Femur (tissue), 1 donor: ENCODE data around the gene ENPEP.
"Not testable (repeated sequence)": the region's sequence is repeated elsewhere in the genome, so short reads cannot be mapped to it uniquely, and the experiment has no call there.

Experiments used
- DNase-seq: peaks from one replicate; pipeline ENCODE4 v3.0.0-alpha.2; 2017

ENPEP gene

DNA sequence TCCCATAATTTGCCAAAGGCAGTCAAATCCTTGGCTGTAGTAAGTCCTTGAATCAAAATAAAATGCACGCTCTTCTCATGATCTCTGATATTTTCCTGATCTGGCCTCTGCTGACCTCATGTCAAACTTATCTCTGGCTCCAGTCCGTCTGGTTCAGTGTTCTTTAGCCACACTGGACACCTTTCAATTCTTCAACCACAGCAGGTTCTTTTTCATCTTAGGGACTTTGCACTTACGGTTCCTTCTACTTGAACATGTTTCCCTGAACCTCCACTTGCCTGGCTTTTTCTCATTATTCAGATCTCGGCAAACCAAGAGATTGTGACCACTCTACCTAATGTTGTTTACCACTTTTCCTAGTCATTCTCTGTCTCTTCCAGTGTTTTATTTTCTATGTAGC is 10.3 kb downstream of the ENPEP start:
- DNase-seq, result no peak

DNA sequence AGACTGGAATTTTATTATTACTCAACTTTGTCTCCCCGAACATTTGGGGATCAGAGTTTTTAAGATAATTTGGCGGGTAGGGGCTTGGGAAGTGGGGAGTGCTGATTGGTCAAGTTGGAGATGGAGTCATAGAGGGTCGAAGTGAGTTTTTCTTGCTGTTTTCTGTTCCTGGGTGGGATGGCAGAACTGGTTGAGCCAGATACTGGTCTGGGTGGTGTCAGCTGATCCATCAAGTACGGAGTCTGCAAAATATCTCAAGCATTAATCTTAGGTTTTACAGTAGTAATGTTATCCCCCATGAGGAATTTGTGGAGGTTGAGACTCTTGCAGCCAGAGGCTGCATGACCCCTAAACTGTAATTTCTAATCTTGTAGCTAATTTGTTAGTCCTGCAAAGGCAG is 10.9 kb downstream of the ENPEP start:
- not testable (repeated sequence) for DNase-seq

DNA sequence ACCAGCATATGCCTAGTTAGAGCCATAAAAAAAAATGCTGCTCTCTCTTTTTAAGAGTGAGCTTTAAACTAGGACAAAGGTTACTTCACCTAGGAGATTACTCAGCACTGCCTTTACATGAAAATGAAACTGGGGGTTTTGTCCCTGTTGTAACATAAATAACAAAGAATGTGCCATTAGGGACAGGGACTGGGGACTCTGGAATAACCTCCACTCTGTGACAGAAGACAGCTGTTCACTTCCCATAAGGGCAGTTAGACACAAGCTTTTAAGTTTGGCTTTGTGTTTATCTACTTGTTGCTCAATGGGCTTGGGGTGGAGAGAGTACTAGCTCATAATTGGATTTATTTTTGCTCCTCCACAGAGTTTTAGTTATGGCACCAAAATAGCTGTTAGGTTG is 11.9 kb downstream of the ENPEP start:
- no peak for DNase-seq

DNA sequence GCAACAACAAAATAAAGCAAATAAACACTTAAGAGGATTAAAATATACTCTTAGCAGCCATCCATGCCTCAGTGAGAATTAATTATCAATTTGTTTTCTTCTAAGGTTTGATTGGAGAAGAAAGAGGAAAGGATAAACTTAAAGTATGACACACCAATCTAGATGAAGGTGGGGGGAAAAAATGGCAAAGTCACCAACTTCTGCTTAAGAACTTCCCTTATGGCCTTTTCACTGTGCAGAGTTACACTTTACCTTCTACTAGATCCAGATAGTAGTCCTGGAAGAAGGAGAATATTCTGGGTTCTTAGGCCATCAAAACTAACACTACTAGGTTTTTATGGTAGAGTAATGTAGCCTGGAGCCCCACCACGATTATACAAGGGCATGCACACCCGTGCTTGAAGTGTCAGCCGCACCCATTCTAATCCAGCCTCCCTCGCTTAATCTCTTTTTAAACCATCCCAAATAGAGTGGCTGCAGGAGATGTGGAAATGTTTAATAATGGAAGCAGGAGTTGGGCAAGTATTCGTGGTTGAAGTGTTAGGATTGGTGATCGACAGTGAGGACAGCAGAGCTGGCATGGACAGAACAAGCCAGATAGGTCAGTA is 14.1 kb downstream of the ENPEP start:
- DNase-seq, result no peak

DNA sequence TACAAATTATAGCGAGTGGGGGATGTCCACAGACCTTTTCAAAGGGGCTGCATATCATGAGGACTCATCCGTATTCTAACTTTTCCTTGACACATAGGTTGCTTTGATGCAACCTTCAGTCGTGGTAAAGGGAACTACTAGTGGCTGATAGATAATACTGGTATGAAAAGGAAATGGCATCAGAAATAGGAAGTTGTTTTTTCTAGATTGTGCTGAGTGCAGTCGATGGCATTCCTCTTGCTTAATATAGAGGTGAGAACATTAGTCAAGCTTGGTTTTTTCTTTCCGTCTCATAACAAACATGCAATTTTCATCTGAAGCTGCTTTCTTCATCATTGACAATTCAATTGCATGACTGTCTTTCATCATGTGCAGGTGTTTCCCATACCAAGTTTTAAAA is 16.6 kb downstream of the ENPEP start:
- DNase-seq, result no peak

DNA sequence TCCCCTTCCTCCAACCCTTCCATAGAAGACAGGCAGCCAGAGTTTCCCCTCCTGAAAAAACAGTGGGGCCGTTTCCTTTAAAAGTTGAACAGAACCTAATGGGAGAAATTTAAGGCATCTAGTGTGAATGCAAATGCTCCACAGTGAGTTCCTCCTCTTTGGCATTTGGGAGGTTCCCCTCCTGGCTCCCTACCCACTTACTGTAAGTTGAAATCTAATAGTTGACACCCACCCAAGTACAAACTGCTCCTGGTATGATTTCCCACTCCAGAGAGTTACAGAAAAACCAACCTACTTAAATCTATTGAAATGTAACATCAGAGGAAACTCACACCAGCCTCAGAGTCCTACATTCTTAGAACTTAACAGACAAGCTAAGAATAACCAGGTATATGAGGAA is 17.6 kb downstream of the ENPEP start:
- DNase-seq, result no peak

DNA sequence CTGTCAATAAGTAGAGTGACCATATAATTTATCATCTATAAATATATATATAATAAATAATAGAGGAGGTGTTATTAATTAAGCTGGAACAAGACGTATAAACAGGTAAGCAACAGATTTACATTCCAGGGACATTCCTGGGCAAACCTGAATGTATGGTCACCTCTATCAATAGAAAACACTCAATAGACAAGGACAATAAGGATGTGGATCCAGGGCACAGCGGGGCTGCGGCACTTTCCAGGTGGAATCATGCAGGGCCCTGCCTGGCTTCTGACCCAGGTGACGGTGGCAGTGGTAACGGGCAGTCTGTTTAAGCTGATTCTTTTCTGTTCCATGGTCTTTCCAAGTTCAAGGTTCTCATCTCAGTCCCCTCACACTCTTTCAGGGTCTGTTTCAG is 22.5 kb downstream of the ENPEP start:
- no peak for DNase-seq

DNA sequence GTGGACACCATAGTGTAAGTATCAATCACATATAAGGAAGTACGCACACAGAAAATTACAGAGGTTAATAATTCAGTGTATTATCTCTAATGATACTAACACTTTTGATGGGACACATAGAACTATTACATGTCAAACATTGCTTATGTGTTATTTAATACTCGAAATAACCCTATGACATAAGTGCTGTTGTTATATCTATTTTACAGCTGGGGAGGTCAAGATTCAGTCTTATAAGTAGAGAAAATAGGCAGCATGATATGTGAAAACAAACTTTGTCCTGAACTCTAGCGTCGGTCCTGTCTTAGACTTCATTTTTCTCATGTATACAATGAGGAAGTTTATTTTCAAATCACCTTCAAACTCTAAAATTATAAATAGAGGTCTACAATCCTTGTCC is 23.2 kb downstream of the ENPEP start:
- no peak for DNase-seq

DNA sequence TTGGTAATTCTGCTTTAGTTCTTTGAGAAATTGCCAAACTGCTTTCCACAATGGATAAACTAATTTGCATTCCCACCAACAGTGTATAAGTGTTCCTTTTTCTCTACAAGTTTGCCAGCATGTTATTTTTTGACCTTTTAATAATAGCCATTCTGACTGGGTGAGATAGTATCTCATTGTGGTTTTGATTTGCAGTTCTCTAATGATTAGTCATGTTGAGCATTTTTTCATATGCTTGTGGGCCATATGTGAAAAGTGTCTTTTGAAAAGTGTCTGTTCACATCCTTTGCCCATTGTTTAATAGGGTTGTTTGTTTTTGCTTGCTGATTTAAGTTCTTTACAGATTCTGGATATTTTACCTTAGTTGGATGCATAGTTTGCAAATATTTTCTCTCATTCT is 25.9 kb downstream of the ENPEP start:
- no peak for DNase-seq

DNA sequence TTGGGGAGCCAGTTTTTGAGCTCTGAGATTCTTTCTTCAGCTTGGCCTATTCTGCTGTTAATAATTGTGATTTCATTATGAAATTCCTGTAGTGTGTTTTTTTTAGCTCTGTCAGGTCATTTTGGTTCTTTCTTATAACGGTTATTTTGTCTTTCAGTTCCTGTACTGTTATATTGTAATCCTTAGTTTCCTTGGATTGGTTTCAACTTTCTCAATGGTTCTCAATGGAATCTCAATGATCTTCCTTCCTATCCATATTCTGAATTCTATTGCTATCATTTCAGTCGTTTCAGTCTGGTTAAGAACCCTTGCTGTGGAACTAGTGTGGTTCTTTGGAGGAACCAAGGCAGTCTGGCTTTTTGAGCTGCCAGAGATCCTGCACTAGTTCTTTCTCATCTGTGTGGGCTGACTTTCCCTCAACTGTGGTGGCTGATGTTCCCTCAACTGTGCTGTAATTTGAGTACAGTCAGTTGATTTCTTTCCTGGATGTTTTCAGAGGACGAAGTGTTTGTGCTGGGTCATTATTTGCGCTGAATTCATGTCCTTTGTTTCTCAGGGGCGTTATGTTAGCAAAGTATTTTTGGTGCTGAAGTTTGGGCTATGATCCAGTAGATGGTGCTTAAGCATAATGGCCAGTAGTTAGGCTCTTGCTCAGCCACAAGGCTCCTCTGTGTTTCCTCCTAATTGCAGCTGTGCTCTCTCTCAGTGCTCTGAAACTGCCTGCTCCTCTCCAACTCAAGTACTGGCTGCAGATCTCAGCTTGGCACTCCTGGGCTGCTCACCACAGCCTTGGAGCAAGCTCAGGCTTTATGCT is 27.5 kb downstream of the ENPEP start:
- peak; percentile 73 for DNase-seq

DNA sequence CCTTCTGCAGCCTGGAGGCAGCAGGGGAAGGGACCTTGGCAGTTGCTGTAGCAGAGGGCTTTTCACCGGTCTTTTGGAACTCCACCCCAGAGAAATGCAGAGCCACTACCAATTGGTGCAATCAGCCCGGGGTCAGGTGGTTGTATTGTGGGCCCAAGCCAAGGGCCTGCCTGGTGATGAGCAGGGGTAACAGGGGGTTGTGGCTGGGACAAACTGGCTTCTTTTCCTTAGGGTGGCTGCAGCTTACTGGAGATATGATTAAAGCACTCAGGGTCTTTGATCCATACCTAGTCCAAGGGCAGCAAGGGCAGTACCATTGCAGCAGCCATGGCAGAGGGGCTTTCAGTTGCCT is 28.1 kb downstream of the ENPEP start:
- DNase-seq, result no peak

DNA sequence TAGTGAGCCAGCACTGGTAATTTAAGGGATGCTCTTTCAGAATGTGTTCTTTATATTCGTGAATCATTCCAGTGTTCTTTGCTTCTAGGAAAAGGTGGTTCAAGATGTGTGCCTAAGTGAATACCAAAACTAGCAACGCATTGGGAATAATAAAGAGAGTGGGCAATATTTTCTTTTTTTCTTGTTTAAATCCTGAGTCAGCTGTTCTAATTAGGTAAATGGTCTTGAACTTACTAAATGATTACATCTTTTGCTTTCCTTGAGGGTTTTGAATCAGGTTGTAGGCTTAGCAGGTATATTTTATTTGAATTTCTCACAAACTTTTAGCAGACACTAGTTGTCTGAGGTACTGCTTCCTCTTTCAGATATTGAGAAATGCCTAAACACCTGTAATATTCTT is 29.5 kb downstream of the ENPEP start:
- no peak for DNase-seq

DNA sequence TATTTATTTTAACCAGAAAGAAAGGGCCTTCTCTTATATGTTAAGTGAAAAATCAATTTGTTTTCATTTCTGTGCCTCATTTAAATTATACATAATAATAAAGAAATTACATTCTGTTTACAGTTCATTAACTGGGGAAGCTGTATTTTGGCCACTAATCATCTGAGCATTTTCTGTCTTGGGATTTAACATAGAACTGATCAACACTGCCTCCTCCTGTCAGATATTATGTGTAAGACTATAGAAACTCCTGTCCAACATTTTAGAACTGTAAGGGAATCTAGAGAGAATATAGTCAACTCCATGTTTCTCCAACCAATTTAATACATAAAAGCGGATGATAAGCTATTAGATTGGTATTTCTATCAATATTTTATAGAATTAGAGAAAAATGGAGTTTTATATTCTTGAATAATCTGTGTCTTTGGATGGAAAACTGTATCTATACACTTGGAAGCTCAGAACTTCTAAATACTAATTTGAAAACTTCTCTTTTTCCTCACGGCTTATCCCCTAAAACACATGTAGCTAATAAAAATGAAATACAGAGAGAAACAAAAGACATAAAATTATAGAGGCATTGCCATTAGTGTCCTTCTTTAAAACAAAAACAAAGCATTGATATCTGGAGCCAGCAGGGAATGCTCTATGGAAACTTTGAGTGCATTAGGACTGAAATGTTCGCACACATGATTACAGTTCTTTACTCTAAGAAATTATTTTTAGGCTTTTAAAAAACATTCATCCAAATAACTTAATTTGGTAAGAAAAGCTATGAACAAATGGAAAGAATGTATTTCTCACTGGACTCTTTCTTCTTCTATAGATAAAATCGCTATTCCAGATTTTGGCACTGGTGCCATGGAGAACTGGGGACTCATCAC is 33.1 kb downstream of the ENPEP start:
- no peak for DNase-seq

DNA sequence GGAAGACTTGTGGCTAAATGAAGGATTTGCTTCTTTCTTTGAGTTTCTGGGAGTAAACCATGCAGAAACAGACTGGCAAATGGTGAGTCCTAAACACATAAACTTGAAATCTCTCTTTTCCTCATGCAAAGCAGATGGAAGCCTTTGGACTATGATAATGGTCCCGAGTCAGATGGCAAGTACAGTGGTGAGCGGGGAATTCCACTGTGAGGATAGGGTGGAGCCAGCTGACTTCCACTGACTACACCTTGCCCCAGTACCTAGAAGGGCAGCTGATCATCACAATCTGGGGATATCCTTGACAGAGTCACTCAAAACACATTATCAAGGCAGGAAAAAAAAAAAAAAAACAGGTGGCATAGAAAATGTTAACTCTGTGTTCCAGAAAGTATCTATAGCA is 34.3 kb downstream of the ENPEP start:
- no peak for DNase-seq

DNA sequence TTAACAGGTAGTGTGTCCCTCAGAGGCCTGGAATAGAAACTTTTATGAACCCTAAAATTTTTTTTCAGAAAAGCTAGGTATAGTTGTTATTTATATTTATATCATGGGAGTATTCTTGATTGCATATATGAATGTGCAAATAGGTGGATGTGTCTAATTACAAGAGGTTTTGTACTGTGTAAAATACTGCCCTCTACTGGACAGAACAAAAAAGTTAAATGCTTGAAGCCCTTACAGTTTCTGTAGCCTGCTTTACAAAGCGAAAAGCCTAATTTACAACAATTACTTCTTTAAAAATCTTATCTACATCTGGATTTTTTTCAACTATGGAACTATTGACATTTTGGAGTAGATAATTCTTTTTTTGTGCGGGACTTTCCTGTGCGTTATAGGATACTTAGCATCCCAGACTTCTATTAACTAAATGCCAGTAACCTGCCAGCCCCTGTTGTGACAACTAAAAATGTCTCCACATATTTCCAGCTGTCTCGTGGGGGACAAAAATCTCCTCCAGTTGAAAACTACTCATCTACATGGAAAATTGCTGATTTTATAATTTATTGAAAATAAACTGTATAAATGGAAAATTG is 35.1 kb downstream of the ENPEP start:
- no peak for DNase-seq

DNA sequence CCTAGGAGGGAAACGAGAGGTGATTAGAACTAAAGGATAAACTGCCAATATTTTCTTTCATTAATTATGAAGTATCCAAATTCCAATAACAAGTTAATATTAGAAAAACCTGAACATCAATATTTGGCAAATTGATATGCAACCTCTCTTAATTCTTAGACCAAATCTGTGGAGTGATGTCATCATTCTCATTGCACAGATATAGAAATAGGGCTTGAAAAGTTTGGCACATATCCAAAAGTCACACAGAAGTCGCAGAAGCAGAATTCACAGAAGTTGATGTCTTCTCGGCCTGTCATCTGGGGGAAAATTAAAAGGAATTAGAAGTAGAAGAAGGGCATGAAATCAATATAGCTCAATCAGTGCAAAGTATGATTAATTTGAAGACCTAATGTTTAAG is 36.9 kb downstream of the ENPEP start:
- no peak for DNase-seq

DNA sequence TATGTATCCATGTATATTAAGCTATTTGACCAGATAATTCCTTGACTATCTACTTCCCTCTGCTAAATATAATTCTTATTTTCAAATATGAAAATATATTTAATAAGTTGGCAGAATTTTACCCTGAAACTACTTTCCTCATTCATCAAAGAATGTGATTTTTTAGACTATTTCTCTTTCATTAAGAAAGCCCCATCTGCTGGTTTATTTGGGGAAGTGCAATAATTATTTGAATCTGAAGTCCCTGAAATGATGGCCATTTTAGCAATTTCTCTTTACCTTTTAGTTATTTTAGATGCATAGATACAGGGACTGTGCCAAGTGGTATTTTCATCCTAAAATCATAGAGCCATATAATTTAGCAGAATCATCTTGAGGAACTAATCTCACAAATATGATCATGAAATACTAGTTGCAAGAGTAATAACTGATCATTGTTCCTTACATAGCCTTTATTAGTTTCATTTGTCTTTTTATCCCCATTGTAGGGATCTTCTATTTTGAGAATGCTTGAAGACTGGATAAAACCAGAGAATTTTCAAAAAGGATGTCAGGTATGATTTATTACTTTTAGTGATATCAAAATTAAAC is 39.0 kb downstream of the ENPEP start:
- no peak for DNase-seq

DNA sequence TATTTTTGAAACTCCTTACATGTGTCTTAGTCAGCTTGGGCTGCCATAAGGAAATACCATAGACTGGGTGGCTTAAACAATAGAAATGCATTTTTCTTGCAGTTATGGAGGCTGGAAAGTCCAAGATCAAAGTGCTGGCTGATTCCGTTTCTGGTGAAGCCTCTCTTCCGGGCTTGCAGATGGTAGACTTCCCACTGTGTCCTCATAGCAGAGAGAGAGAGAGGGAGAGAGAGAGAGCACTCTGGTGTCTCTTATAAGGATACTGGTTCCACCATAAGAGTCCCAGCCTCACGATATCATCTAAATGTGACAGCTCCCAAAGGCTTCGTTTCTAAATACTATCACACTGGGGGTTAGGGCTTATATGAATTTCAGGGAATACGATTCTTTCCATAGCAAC is 39.7 kb downstream of the ENPEP start:
- DNase-seq, result no peak

DNA sequence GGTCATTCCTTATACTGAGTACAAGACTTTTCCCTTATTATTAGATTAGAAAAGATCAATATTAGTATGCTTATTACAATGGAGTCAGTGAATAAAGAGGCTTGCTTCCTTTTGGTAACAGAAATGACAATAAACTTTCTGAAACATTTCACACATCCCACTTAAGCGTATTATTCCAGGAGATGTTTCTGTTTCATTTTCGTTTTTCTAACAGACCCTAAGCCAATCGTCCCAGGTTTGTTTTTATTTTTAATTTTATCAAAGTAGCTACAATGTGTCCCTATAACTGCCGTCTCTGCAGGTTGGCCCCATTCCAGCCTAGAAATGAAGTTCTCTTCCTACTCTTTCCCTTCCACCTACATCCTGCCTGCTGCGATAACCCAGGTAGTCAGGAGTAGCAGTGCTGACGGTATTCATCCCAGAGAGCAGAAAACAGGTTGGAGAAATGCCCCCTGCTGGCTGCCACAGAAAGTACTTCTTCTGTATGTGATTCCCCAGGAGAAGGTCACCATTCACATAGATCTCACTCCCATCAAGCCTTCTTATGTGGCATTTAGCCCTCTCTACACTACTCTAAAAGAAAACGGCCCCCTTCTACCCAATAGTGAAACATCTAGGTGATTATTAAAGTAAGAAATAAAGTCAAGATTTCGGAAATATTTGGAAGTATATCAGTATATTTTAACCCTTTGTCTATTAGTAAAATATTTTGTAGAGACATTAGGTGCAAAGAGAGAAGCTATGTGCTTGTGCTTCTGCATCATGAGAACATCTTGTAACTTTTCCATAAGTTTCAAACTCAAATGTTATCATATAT is 40.4 kb downstream of the ENPEP start:
- peak; percentile 56 for DNase-seq

DNA sequence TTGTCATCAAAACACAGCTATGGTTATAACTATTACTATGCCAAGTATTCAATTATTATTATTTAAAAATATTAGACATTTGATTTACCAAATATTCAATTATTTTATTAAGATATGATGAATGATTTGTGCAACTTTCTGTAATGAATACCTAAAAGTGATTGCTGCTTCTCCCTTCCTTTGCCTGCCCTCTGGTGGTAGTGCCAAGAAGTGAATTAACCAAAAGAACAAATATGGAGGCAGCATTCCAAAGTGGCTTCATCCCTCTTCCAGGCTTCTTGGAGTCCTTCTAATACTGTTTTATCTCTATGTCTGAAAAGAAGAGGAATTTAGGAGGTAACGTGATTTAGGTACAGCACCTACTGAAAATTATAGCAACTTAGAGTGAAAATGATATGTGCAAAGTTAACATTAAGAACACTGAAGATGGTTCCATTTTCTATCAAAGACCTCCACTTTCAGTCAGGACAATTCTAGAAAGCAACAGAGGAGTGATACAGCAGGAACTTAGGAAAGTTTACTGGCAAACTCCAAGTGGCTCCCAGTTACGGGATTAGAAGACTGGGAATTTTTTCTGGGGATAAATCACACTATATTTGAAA is 43.0 kb downstream of the ENPEP start:
- DNase-seq, result no peak

DNA sequence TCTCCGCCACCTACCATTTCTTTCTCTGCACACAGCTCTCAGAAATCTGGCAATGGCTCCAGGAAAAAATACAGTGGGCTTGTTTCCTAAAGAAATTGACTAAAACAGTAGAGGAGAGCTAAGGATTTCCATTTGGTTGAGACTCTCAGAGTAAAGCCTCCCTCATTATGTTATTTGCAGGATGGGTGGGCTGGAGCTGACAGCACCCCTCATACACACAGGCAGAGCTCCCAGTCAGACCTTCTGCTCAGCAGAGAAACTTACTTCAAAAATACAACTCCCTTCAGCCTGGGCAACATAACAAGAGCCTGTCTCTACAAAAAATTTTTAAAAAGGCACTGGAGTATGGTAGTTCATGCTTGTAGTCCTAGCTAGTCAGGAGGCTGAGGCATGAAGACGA is 44.9 kb downstream of the ENPEP start:
- DNase-seq, result no peak

DNA sequence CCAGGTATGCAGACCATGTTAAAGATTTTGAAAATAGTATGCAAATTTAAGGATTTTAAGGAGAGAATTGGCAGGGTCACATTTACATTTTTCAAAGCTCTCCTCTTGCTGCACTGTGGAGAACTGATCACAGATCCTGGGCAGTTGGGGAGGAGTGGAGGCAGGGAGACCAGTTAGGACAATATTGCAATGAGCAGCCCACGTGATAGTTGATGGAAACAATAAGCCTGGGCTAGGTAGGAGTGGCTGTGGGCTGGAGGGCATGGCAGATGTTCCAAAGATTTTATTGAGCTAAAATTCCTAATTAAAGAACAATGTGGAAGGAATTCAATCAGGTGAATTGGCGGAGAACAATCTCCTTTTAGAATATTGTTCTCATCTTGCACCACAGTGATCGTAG is 50.6 kb downstream of the ENPEP start:
- DNase-seq, result no peak
